Ectodermal cell (in vitro differentiated cells): Measurements from ENCODE around the gene MRPS18C.
"Not testable (repeated sequence)": the region's sequence is repeated elsewhere in the genome, so short reads cannot be mapped to it uniquely, and the experiment has no call there.

Experiments
- H3K27ac ChIP-seq: 2 replicates; pipeline ENCODE4 v1.7.0; 2013; ENCODE audit warnings: mild to moderate bottlenecking, low read depth, low read length; ENCODE audit not compliant: insufficient read depth, poor library complexity, severe bottlenecking
- H3K27me3 ChIP-seq: 2 replicates; pipeline ENCODE4 v1.7.0; 2013; ENCODE audit warnings: mild to moderate bottlenecking, low read length; ENCODE audit not compliant: insufficient read depth, control insufficient read depth, poor library complexity, severe bottlenecking
- H3K36me3 ChIP-seq: one replicate; pipeline ENCODE4 v1.7.0; 2013; ENCODE audit warnings: low read length; ENCODE audit not compliant: control insufficient read depth, insufficient read depth
- H3K4me1 ChIP-seq: one replicate; pipeline ENCODE4 v1.7.0; 2013; ENCODE audit warnings: low read length; ENCODE audit not compliant: control insufficient read depth, insufficient read depth
- H3K4me3 ChIP-seq: 2 replicates; pipeline ENCODE4 v1.7.0; 2013; ENCODE audit warnings: low read depth, low read length, control low read depth; ENCODE audit not compliant: insufficient read depth
- H3K9me3 ChIP-seq: 2 replicates; pipeline ENCODE4 v1.7.0; 2013; ENCODE audit warnings: mild to moderate bottlenecking, low read length, moderate library complexity; ENCODE audit not compliant: control insufficient read depth
- WGBS, 2 experiments: methylation state at CpG; one replicate each; pipeline ENCODE4 v1.1.7; 2013; ENCODE audit warnings: missing lambda C conversion rate in 2 of 2; 5-methylcytosine and 5-hydroxymethylcytosine counted together

The MRPS18C gene

DNA sequence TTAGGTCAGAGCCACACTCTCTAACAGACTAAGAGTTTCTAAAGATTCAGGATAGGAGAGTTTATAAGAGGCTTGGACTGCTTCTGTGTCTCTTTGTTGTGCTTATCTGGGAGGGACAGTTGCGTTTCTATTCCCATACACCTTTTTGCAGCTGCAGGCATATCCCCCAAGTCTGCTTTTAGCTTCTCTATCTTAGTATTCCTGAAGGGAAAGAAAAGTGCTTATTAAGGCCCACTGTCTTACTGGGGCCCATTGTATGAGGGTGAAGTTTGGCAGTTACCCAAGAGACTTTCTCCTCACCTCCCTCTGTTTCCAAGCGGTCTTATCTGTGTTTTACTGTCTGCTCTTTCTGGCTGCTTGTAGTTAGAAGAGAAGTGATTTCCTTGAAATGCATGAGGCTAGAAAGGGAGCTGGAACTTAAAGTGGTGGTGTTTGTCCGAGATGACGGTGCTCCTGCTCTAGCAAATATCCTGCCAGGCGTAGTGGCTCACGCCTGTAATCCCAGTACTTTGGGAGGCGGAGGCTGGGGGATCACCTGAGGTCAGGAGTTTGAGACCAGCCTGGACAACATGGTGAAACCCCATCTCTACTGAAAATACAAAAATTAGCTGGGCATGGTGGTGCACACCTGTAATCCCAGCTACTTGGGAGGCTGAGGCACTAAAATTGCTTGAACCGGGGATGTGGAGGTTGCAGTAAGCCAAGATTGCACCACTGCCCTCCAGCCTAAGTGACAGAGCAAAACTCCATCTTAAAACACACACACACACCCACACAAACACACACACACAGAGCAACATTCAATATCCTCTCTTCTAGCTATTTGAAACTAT, 40.4 kb downstream of the MRPS18C start:
- H3K9me3 ChIP-seq, H3K4me1 ChIP-seq, H3K4me3 ChIP-seq, H3K27me3 ChIP-seq, H3K27ac ChIP-seq, H3K36me3 ChIP-seq: not testable (repeated sequence)
- 87 to 95% methylated on average over 7 to 8 of the region's 8 CpGs for WGBS, 2 experiments

DNA sequence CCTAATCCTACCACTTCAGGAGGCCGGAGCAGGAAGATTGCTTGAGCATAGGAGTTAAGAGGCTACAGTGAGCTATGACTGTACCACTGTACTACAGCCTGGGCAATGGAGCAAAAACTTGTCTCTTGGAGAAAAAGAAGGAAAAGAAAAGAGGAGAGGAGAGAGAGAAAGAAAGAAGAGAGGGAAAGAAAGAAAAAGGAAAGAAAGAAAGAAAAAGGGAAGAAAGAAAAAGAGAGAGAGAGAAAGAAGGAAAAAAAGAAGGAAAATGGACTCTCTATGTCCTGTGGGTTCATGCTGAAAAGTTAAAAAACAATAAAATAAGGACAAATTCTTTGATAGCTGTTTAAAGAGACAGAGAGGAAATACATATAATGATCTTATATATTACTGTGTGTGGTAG, 42.3 kb downstream of the MRPS18C start:
- WGBS, 2 experiments: 100% methylated on average over 1 of the region's 1 CpG
- Histone ChIP-seq H3K4me1 (no peaks in the 10 kb centered on the region), H3K9me3 (no peaks in the 10 kb centered on the region), H3K27ac (no peak overlapping the region), H3K27me3 (no peaks in the 10 kb centered on the region), H3K36me3 (no peaks in the 10 kb centered on the region), H3K4me3 (no peak overlapping the region)

DNA sequence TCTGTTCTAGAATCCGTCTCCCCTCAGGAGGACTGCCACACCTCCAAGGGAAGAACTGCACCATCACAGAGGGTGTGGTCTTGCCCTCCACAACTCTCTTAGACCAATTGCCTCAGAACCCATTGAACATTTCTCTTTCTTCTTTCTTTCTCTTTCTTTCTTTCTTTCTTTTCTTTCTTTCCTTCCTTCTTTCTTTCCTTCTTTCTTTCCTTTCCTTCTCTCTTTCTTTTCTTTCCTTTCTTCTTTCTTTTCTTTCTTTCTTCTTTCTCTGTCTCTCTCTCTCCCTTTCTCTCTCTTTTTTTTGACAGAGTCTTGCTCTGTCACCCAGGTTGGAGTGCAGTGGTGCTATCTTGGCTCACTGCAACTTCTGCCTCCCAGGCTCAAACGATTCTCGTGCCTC, 45.8 kb downstream of the MRPS18C start:
- H3K36me3 ChIP-seq: not testable (repeated sequence)

DNA sequence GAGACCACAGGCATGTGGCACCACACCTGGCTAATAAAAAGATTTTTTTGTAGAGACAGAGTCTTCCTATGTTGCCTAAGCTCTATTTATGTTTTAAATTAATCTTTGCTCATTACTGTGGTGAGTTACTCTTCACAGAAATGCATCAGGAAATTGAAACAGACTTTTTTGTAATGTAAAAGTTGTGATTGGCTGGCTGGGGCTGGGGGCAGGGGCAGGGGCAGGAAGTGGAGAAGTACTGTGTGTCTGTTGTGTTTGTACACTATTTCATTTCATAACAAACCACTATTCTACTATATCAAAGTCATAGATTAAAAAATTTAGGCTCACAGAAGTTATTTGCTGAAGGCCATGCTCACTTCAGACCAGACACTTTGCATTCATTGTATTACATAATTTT, 48.1 kb downstream of the MRPS18C start:
- no peaks in the 10 kb centered on the region for H3K27me3 ChIP-seq

More for the DNA sequence above, 45.8 kb downstream of the MRPS18C start:
- H3K27me3 ChIP-seq, H3K4me1 ChIP-seq, H3K27ac ChIP-seq, H3K4me3 ChIP-seq, H3K9me3 ChIP-seq: not testable (repeated sequence)
- 93 to 96% methylated on average over 3 of the region's 3 CpGs for WGBS, 2 experiments

DNA sequence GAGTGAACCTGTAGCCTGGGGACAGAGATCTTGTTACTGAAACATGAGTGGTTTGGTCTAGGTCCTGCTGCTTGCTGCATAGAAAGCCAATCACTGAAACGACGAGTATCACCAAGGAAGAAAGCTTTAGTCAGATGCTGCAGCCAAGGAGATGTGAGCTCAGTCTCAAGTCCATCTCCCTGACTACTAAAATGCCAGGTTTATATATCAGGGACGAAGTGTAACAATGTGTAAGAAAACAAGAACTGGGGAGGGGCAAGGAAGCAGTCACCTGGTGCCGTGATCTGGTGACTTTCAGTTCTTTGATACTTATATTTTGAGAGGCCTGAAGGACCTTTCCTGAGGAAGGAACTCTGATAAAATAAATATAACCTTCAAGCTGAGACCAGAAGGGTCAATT, 48.6 kb downstream of the MRPS18C start:
- Histone ChIP-seq H3K4me3 (no peak overlapping the region), H3K9me3 (no peaks in the 10 kb centered on the region), H3K27ac (no peak overlapping the region), H3K27me3 (no peaks in the 10 kb centered on the region), H3K4me1 (no peaks in the 10 kb centered on the region), H3K36me3 (no peaks in the 10 kb centered on the region)
- 76 to 78% methylated on average over 4 of the region's 4 CpGs for WGBS, 2 experiments

More for the DNA sequence above, 48.1 kb downstream of the MRPS18C start:
- no peak overlapping the region for H3K4me3 ChIP-seq
- H3K9me3 ChIP-seq: no peaks in the 10 kb centered on the region
- H3K4me1 ChIP-seq: no peaks in the 10 kb centered on the region
- H3K27ac ChIP-seq: no peak overlapping the region
- no peaks in the 10 kb centered on the region for H3K36me3 ChIP-seq

DNA sequence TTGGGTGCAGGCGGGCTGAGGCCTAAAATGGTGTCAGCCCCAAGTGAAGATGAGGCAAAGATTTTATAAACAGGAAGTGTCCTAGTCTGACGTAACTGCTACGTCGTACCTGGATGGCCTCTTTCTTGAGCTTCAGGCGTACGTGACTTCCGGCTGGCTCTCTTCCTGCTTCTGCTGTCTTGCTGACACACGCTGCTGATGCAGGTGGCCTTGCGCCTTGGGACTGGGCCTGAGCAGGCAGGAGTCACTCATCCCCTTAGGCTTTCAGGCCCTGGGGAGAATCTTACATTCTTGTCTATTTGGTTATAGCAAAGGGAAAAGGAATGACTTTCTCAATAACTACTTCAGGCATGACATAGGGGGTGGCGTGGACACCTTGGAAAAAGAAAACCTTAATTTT, 49.1 kb downstream of the MRPS18C start:
- no peak overlapping the region for H3K27ac ChIP-seq
- 93 to 96% methylated on average over 10 of the region's 10 CpGs for WGBS, 2 experiments
- no peaks in the 10 kb centered on the region for H3K9me3 ChIP-seq
- H3K36me3 ChIP-seq: no peaks in the 10 kb centered on the region
- no peaks in the 10 kb centered on the region for H3K27me3 ChIP-seq
- no peak overlapping the region for H3K4me3 ChIP-seq
- H3K4me1 ChIP-seq: no peaks in the 10 kb centered on the region

DNA sequence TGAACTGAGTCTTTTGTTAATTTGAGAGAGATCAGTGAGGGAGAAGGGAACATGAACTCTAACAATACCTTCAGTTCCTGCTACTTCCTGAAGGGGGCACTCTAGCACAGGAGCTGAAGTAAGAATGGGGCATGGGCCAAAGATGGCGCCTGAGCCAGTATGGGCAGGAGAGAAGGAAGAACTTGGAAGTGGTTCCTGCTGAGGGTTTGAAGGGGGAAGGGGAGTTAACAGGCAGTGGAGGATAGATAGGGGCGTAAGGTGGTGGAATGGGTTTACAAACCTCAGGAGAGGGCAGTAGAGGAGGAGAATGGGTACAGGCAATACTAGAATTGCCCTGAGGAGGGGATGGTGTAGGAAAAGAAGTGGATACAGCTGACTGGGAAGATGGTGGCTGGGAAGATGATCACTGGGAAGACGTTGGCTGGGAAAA, 53.3 kb downstream of the MRPS18C start:
- not testable (repeated sequence) for H3K4me3 ChIP-seq, H3K36me3 ChIP-seq, H3K27me3 ChIP-seq, H3K9me3 ChIP-seq, H3K4me1 ChIP-seq, H3K27ac ChIP-seq
- WGBS, 2 experiments: 74% methylated on average over 3 of the region's 3 CpGs

DNA sequence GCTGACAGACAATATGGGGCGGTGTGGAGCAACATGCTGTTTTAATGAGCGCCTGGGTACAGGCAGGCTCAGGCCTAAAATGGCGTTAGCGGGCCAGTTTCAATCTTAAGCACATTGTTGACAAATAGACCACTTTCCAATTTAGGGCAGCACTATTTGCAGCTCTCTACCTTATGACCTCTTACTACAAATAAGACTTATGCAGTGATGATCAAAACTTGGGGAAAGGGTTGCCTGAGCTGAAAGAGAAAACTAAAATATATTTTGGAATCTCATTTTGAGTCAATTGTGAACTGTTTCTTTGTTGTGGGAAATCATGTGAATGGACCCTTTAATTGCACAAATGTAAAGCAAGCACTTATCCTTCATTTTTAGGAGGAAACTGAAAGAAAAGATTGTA, 54.6 kb downstream of the MRPS18C start:
- Histone ChIP-seq H3K4me3 (no peak overlapping the region), H3K27ac (no peak overlapping the region), H3K27me3 (no peaks in the 10 kb centered on the region), H3K36me3 (no peaks in the 10 kb centered on the region), H3K4me1 (no peaks in the 10 kb centered on the region), H3K9me3 (no peaks in the 10 kb centered on the region)
- WGBS, 2 experiments: 86% methylated on average over 4 of the region's 4 CpGs
